K562 (cell line): ENCODE data around the gene MAP2K4. TPM values are rescaled to one million over a fixed set of nuclear protein-coding genes. Genes with fewer than 3 reads are reported as not detected.

Experiments used
- ATAC-seq: fragments of 200-7000 bp; cut with Tn5 transposase; 3 replicates; pipeline ENCODE4 v1.9.1; 2020; ENCODE audit warnings: moderate library complexity
- BruUV-seq: library from RNA; stranded (reverse); fragments of 400-500 nt; replicated peaks from 2 replicates; lab custom pipeline; 2021; lab: Mats Ljungman, UMichigan
- CTCF ChIA-PET: fragments of 300-600 bp; formaldehyde crosslinking; extraction: SDS; loops from one replicate; lab custom pipeline; 2021; ENCODE audit warnings: low intra/inter-chr PET ratio; lab: Yijun Ruan, JAX
- POLR2A ChIA-PET: fragments of 300-600, 350-650 bp; sonication (Branson Sonifier 250); formaldehyde crosslinking; extraction: SDS; loops from one replicate; lab custom pipeline; 2021; ENCODE audit warnings: antibody characterized with exemption, inconsistent platforms; lab: Yijun Ruan, JAX
- DNase-seq, 4 experiments: peaks; one replicate each; pipeline versions ENCODE4 v3.0.0 to v3.0.0-alpha.2; 2011 to 2018; ENCODE audit warnings: low spot score in 3 of 4, mixed read lengths in 3 of 4; ENCODE audit errors: extremely low read depth in 1 of 4
- FAIRE-seq: peaks from 2 replicates; lab custom pipeline; 2011; peaks lifted over from hg19 to GRCh38; lab: Jason Lieb, UNC
- H2AFZ ChIP-seq: 2 replicates; pipeline ENCODE4 v1.6.0; 2011; ENCODE audit warnings: low read depth, low read length, control low read depth, inconsistent platforms
- H3K27ac ChIP-seq: fragments of 200-600 bp; 3 replicates; pipeline ENCODE4 v1.8.0; 2011; ENCODE audit warnings: low read depth, mild to moderate bottlenecking, control low read depth, inconsistent platforms, low read length, moderate library complexity, mixed read lengths; ENCODE audit errors: extremely low read depth
- H3K27me3 ChIP-seq, 2 experiments: fragments of 300-600 bp in 1 of 2; 2 replicates in 1 of 2; 3 replicates in 1 of 2; pipeline versions ENCODE4 v1.6.0 to v1.8.0; 2011; ENCODE audit warnings: inconsistent platforms in 2 of 2, low read length in 2 of 2, mild to moderate bottlenecking in 1 of 2, mixed read lengths in 1 of 2, moderate library complexity in 1 of 2; ENCODE audit not compliant: control insufficient read depth in 2 of 2, insufficient read depth in 2 of 2
- H3K36me3 ChIP-seq: fragments of 300-600 bp; 3 replicates; pipeline ENCODE4 v1.8.0; 2011; ENCODE audit warnings: mild to moderate bottlenecking, low read length, inconsistent platforms; ENCODE audit not compliant: control insufficient read depth, insufficient read depth
- H3K4me1 ChIP-seq, 2 experiments: fragments of 200-600 bp in 1 of 2; replicated peaks in 1 of 2; 2 replicates in 1 of 2; 3 replicates in 1 of 2; pipeline versions ENCODE4 v1.5.1 to v1.8.0; 2011; ENCODE audit warnings: inconsistent platforms in 2 of 2, low read length in 2 of 2, mild to moderate bottlenecking in 1 of 2, mixed read lengths in 1 of 2, moderate library complexity in 1 of 2; ENCODE audit not compliant: control insufficient read depth in 2 of 2, insufficient read depth in 2 of 2
- H3K4me2 ChIP-seq: 2 replicates; pipeline ENCODE4 v1.6.1; 2011; ENCODE audit warnings: low read length, control low read depth, inconsistent platforms, mixed read lengths; ENCODE audit not compliant: insufficient read depth
- H3K4me3 ChIP-seq: fragments of 200-600 bp; sonication (generic), shearing (Covaris generic); 2 replicates; pipeline ENCODE4 v1.5.1; 2016; ENCODE audit warnings: control low read depth, inconsistent platforms
- H3K79me2 ChIP-seq: fragments of 200-600 bp; 3 replicates; pipeline ENCODE4 v1.8.0; 2011; ENCODE audit warnings: low read length, inconsistent platforms; ENCODE audit not compliant: control insufficient read depth, insufficient read depth
- H3K9ac ChIP-seq, 2 experiments: 2 replicates each; pipeline versions ENCODE4 v1.6.0 to v1.6.1; 2011; ENCODE audit warnings: low read depth in 2 of 2, low read length in 2 of 2, control low read depth in 1 of 2, inconsistent platforms in 1 of 2, mild to moderate bottlenecking in 1 of 2, mixed read lengths in 1 of 2; ENCODE audit not compliant: insufficient read depth in 1 of 2
- H3K9me1 ChIP-seq: one replicate; pipeline ENCODE4 v1.6.0; 2011; ENCODE audit warnings: inconsistent platforms, mild to moderate bottlenecking, low read length, moderate library complexity; ENCODE audit not compliant: control insufficient read depth, insufficient read depth
- H3K9me3 ChIP-seq: replicated peaks from 2 replicates; pipeline ENCODE4 v1.5.1; 2011; ENCODE audit warnings: low read depth, low read length, inconsistent platforms; ENCODE audit not compliant: control insufficient read depth, insufficient read depth
- H4K20me1 ChIP-seq: replicated peaks from 2 replicates; pipeline ENCODE4 v1.6.1; 2011; ENCODE audit warnings: low read length, inconsistent platforms, mixed read lengths; ENCODE audit not compliant: control insufficient read depth, insufficient read depth
- CTCF ChIP-seq, 3 experiments: IDR thresholded peaks in 2 of 3; conservative IDR thresholded peaks in 1 of 3; 2 replicates each; pipeline ENCODE4 v1.5.1; 2011 to 2012; ENCODE audit warnings: low read length in 3 of 3, mild to moderate bottlenecking in 3 of 3, control low read depth in 2 of 3, improper control_type of control experiment in 1 of 3, inconsistent platforms in 1 of 3, low read depth in 1 of 3, mixed read lengths in 1 of 3, moderate library complexity in 1 of 3; ENCODE audit not compliant: insufficient read depth in 2 of 3
- HMBOX1 ChIP-seq: sonication (generic); IDR thresholded peaks from 2 replicates; pipeline ENCODE4 v1.6.1; 2016
- RAD21 ChIP-seq, 2 experiments: fragments of 250-450 bp in 1 of 2; fragments of 450-650 bp in 1 of 2; sonication (Bioruptor Pico) in 1 of 2; formaldehyde crosslinking in 1 of 2; IDR thresholded peaks in 1 of 2; conservative IDR thresholded peaks in 1 of 2; 2 replicates each; pipeline versions ENCODE4 v1.4.0 to v1.8.0; 2020 to 2022; ENCODE audit warnings: mild to moderate bottlenecking in 2 of 2, moderate library complexity in 1 of 2
- ZBTB12 ChIP-seq: fragments of 250-450 bp; sonication (Bioruptor Pico); IDR thresholded peaks from 2 replicates; pipeline ENCODE4 v1.4.0; 2020
- WGBS: fragments of 100-300 bp; shearing (Covaris generic); methylation state at CpG from one replicate; pipeline ENCODE4 v1.1.6; 2016; ENCODE audit warnings: low coverage, mixed read lengths; ENCODE audit not compliant: insufficient coverage; ENCODE audit errors: missing lambda C conversion rate; 5-methylcytosine and 5-hydroxymethylcytosine counted together
- in situ Hi-C: fragments of 300-500 bp; cut with MboI; formaldehyde crosslinking; loops from 4 replicates; pipeline ENCODE4 v1.15.0; 2018; ENCODE audit warnings: inconsistent platforms, mixed read lengths
- intact Hi-C: fragments of 100-400 bp; cut with micrococcal nuclease; formaldehyde crosslinking; loops from 2 replicates; pipeline ENCODE4 v1.14.2; 2022
- polyA plus RNA-seq, 8 experiments: library from polyadenylated mRNA; depleted of rRNA in 4 of 8; stranded (reverse) in 5 of 8; unstranded in 3 of 8; fragments of >200 nt; fragmentation: Nextera tagmentation in 2 of 8; fragmentation: Illumina TruSeq in 1 of 8; extraction: Ambion mirVana in 2 of 8; extraction: Trizol in 1 of 8; gene quantifications; 2 replicates each; pipeline versions ENCODE4 v1.2.1 to v1.2.3, GENCODE V29; 2011 to 2014; ENCODE audit warnings: inconsistent platforms in 1 of 8, missing spikeins in 1 of 8
- total RNA-seq, 7 experiments: library from RNA; depleted of rRNA in 6 of 7; stranded (reverse); fragments of >200 nt in 6 of 7; fragmentation: Illumina TruSeq in 2 of 7; extraction: Trizol in 2 of 7; gene quantifications; 2 replicates each; pipeline versions ENCODE4 v1.2.1 to v1.2.3, GENCODE V29; 2011 to 2021; ENCODE audit warnings: low replicate concordance in 1 of 7

Gene MAP2K4
- total and polyA plus RNA-seq, 9 of the 15 experiments (the other 6 are each of a cell fraction or from before 2014, with no cell fraction given) = 3.0 to 15.9 (median 10.8) TPM

- peak; percentile 69 for ATAC-seq
- peaks cover 3 to 7% of the 10 kb centered on the region in 2 experiments; a peak in 1 of 5 replicates for H3K4me1 ChIP-seq
- 71% methylated on average over 4 of the region's 4 CpGs for WGBS
- in situ Hi-C loops = no loop called here
- peaks cover 7% of the 10 kb centered on the region; the same call in 1 of the 3 replicates for H3K36me3 ChIP-seq
- no peak overlapping the region for H3K4me3 ChIP-seq
- peak in 1 of 4 experiments; percentile 13 for DNase-seq
- FAIRE-seq = no peak
- H2AFZ ChIP-seq = no peak overlapping the region
- no peaks in the 10 kb centered on the region for H4K20me1 ChIP-seq
- no peaks in the 10 kb centered on the region for H3K9me1 ChIP-seq
- TF ChIP-seq RAD21 (CRISPR knock-in tag; conservative IDR thresholded peaks at IDR 0.05 in 1 of 2, IDR thresholded peaks at IDR 0.05 in 1 of 2) = peak in 1 of 2 experiments; percentile 20; a peak in 2 of 4 replicates
- 0 out of 2 replicates have a peak, but pooled peaks have one; percentile 16 for TF ChIP-seq HMBOX1
- TF ChIP-seq ZBTB12 (CRISPR knock-in tag) = no peak
- TF ChIP-seq CTCF (IDR thresholded peaks at IDR 0.05 in 2 of 3, conservative IDR thresholded peaks at IDR 0.05 in 1 of 3; ENCODE audit: insufficient read depth in 2 of 3, low read depth in 1 of 3, low read length in 3 of 3) = 0 out of 6 replicates have a peak, but pooled peaks of 2 of the 3 experiments have one; percentile 9 to 10
- ChIA-PET CTCF (no interaction called here), POLR2A (interaction anchor here (0.6 kb wide), 1 partner anchor 1060 kb away, joined by 3 read pairs; no protein-coding TSS in a partner anchor)
- no TSS peak for BruUV-seq
- H3K27ac ChIP-seq = no peak overlapping the region
- no peak overlapping the region for H3K9ac ChIP-seq
- no peaks in the 10 kb centered on the region for H3K9me3 ChIP-seq
- no peak overlapping the region for H3K4me2 ChIP-seq
- intact Hi-C loops = no loop called here
- H3K27me3 ChIP-seq = no peaks in the 10 kb centered on the region; a peak in 1 of 5 replicates
- no peaks in the 10 kb centered on the region for H3K79me2 ChIP-seq
Observed at GRCh38 chr17:12085076-12085949, 64.6 kb downstream of the MAP2K4 start.
